UCSD-AML1 (cell line): ENCODE results near the gene LIMA1.
"Not testable (repeated sequence)": the region's sequence is repeated elsewhere in the genome, so short reads cannot be mapped to it uniquely, and the experiment has no call there.

Source experiments
- DNase-seq: peaks from one replicate; lab custom pipeline; 2025; ENCODE audit not compliant: unreplicated experiment; lab: John Stamatoyannopoulos, UW

Gene LIMA1

GRCh38 chr12:50249464-50250182 is 33.7 kb downstream of the LIMA1 start:
- no peak for DNase-seq

GRCh38 chr12:50248883-50249282 is 34.4 kb downstream of the LIMA1 start:
- no peak for DNase-seq

GRCh38 chr12:50248411-50248810 is 34.9 kb downstream of the LIMA1 start:
- DNase-seq: no peak

- not testable (repeated sequence) for DNase-seq
These were observed 35.7 kb downstream of the LIMA1 start for GRCh38 chr12:50247665-50248064.

GRCh38 chr12:50246873-50247612 is 36.3 kb downstream of the LIMA1 start:
- DNase-seq: no peak

GRCh38 chr12:50246197-50246865 is 37.0 kb downstream of the LIMA1 start:
- DNase-seq: no peak

GRCh38 chr12:50243507-50243906 is 39.8 kb downstream of the LIMA1 start:
- DNase-seq: no peak

GRCh38 chr12:50242751-50243191 is 40.5 kb downstream of the LIMA1 start:
- no peak for DNase-seq

GRCh38 chr12:50241178-50241577 is 42.1 kb downstream of the LIMA1 start:
- no peak for DNase-seq

GRCh38 chr12:50240792-50241114 is 42.6 kb downstream of the LIMA1 start:
- DNase-seq: no peak

- no peak for DNase-seq
These were observed 43.1 kb downstream of the LIMA1 start for GRCh38 chr12:50240096-50240791.

- no peak for DNase-seq
These were observed 43.9 kb downstream of the LIMA1 start for GRCh38 chr12:50239355-50239891.

- DNase-seq: no peak
These were observed 49.0 kb downstream of the LIMA1 start for GRCh38 chr12:50234347-50234746.

- no peak for DNase-seq
These were observed 50.5 kb downstream of the LIMA1 start for GRCh38 chr12:50232771-50233209.

GRCh38 chr12:50232206-50232605 is 51.1 kb downstream of the LIMA1 start:
- no peak for DNase-seq

- DNase-seq: no peak
These were observed 52.0 kb downstream of the LIMA1 start for GRCh38 chr12:50231346-50231745.

GRCh38 chr12:50230217-50230616 is 53.1 kb downstream of the LIMA1 start:
- DNase-seq: no peak

GRCh38 chr12:50224026-50224692 is 59.2 kb downstream of the LIMA1 start:
- DNase-seq: no peak

- DNase-seq: peak; percentile 38
These were observed 61.0 kb downstream of the LIMA1 start for GRCh38 chr12:50222275-50222783.

GRCh38 chr12:50221228-50222008 is 61.9 kb downstream of the LIMA1 start:
- DNase-seq: no peak
